ENCODE data around the gene GPC2.

- peak; percentile 56 for TF ChIP-seq CTCF (IDR thresholded peaks at IDR 0.05; ENCODE audit: low read depth, low read length)
- TF ChIP-seq POLR2A (IDR thresholded peaks at IDR 0.05; ENCODE audit: extremely low read depth, insufficient read length), result no peak
Observed at GRCh38 chr7:100190048-100190711, 13.0 kb upstream of the GPC2 start.
